CD4-positive, alpha-beta T cell (primary cell): Measurements from ENCODE around the gene SORCS2. TPM values are rescaled to one million over a fixed set of nuclear protein-coding genes. Genes with fewer than 3 reads are reported as not detected.
A peak's percentile ranks its signal among the peaks of the same experiment; 100 is the strongest.

Experiments
- ATAC-seq: fragments of 200-7000 bp; cut with Tn5 transposase; one replicate; pipeline ENCODE4 v1.10.0; 2022; ENCODE audit warnings: mild to moderate bottlenecking; ENCODE audit not compliant: poor library complexity
- CTCF ChIA-PET: fragments of 350-600 bp; sonication (Branson Sonifier 250); formaldehyde crosslinking; loops from one replicate; lab custom pipeline; 2021; ENCODE audit warnings: antibody characterized with exemption, inconsistent platforms; lab: Charles Lee
- POLR2A ChIA-PET: fragments of 350-600 bp; sonication (Branson Sonifier 250); formaldehyde crosslinking; loops from one replicate; lab custom pipeline; 2021; ENCODE audit warnings: antibody characterized with exemption, inconsistent platforms; lab: Charles Lee
- DNase-seq, 14 experiments: peaks; one replicate each; pipeline ENCODE4 v3.0.0-alpha.2; 2013 to 2020; ENCODE audit warnings: mixed read lengths in 2 of 14
- H3K27ac ChIP-seq, 2 donors: one replicate each; pipeline versions ENCODE4 v1.5.1 to v1.7.0; 2013; ENCODE audit warnings: low read length in 2 of 2, low read depth in 1 of 2, mild to moderate bottlenecking in 1 of 2
- H3K27me3 ChIP-seq, 2 experiments: 1 replicate in 1 of 2; 2 replicates in 1 of 2; pipeline versions ENCODE4 v1.6.1 to v1.7.0; 2013; ENCODE audit warnings: low read length in 2 of 2, control low read depth in 1 of 2, mild to moderate bottlenecking in 1 of 2, moderate library complexity in 1 of 2; ENCODE audit not compliant: insufficient read depth in 2 of 2, control insufficient read depth in 1 of 2
- H3K36me3 ChIP-seq: one replicate; pipeline ENCODE4 v1.6.1; 2013; ENCODE audit warnings: low read length, control low read depth; ENCODE audit not compliant: insufficient read depth
- H3K4me1 ChIP-seq: one replicate; pipeline ENCODE4 v1.6.1; 2013; ENCODE audit warnings: low read length, control low read depth; ENCODE audit not compliant: insufficient read depth
- H3K4me3 ChIP-seq: one replicate; pipeline ENCODE4 v1.5.1; 2013; ENCODE audit warnings: mild to moderate bottlenecking, low read length, moderate library complexity
- H3K9me3 ChIP-seq, 2 experiments: 1 replicate in 1 of 2; 2 replicates in 1 of 2; pipeline versions ENCODE4 v1.6.1 to v1.7.0; 2013; ENCODE audit warnings: low read length in 2 of 2, mild to moderate bottlenecking in 2 of 2, control low read depth in 1 of 2, moderate library complexity in 1 of 2; ENCODE audit not compliant: control insufficient read depth in 1 of 2, insufficient read depth in 1 of 2
- H3K27ac Mint-ChIP-seq: one replicate; pipeline ENCODE4 v1.8.0; 2020; ENCODE audit warnings: mixed read lengths
- H3K27me3 Mint-ChIP-seq: one replicate; pipeline ENCODE4 v1.8.0; 2021; ENCODE audit warnings: mixed read lengths
- H3K36me3 Mint-ChIP-seq: one replicate; pipeline ENCODE4 v1.8.0; 2021; ENCODE audit warnings: low read depth, mixed read lengths
- H3K4me1 Mint-ChIP-seq: one replicate; pipeline ENCODE4 v1.8.0; 2021; ENCODE audit warnings: low read depth, mixed read lengths
- H3K4me3 Mint-ChIP-seq: one replicate; pipeline ENCODE4 v1.8.0; 2020; ENCODE audit warnings: mild to moderate bottlenecking, mixed read lengths
- H3K9me3 Mint-ChIP-seq: one replicate; pipeline ENCODE4 v1.8.0; 2020; ENCODE audit warnings: mixed read lengths
- CTCF ChIP-seq: fragments of 200-600 bp; IDR thresholded peaks from one replicate; pipeline ENCODE4 v1.8.0; 2022; ENCODE audit warnings: antibody characterized with exemption, mild to moderate bottlenecking
- intact Hi-C, 2 experiments: fragments of 100-400 bp; cut with DNase I in 1 of 2; cut with micrococcal nuclease in 1 of 2; formaldehyde crosslinking; loops; one replicate each; pipeline versions ENCODE4 v1.15.1 to v1.9.0; 2023 to 2025; cut with DNase I, micrococcal nuclease
- total RNA-seq, 174 experiments: library from RNA in 2 of 174; stranded (reverse) in 2 of 174; gene quantifications; one replicate each; pipeline ENCODE4 v1.2.3 and lab custom pipeline; 2021 to 2026

The SORCS2 gene
- total RNA-seq, 2 experiments from 2014 or later, result not detected

DNA sequence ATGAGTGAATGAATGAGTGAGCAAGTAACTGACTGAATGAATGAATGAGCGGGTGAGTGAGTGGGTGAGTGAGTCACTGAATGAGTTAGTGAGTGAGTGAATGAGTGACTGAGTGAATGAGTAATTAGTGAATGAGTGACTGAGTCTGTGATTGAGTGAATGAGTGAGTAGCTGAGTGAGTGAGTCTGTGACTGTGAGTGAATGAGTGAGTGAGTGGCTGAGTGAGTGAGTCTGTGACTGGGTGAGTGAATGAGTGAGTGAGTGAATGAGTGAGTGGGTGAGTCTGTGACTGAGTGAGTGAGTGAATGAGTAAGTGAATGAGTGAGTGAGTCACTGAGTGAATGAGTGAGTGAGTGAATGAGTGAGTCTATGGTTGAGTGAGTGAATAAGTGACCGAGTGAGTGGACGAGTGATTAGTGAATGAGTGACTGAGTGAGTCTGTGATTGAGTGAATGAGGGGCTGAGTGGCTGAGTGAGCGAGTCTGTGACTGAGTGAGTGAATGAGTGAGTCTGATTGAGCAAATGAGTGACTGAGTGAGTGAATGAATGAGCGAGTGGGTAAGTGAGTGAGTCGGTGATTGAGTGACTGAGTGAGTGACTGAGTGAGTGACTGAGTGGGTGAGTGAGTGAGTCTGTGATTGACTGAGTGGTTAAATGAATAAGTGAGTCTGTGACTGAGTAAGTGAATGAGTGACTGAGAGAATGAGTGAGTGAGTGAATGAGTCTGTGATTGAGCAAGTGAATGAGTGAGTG lies 465.4 kb downstream of the SORCS2 start:
- H3K27ac Mint-ChIP-seq, result no peak overlapping the region
- CTCF ChIA-PET, result no interaction called here
- peaks cover 0 to 11% of the 10 kb centered on the region in 2 experiments for H3K9me3 ChIP-seq
- H3K4me1 ChIP-seq, result peaks cover 12% of the 10 kb centered on the region
- no peak overlapping the region for H3K4me3 Mint-ChIP-seq
- H3K27me3 ChIP-seq, result peaks cover 0 to 10% of the 10 kb centered on the region in 2 experiments
- H3K27ac ChIP-seq, result no peak overlapping the region
- no peaks in the 10 kb centered on the region for H3K4me1 Mint-ChIP-seq
- DNase-seq (peak in 2 of 14 experiments; percentile 14 to 42), ATAC-seq (no peak)
- no peak overlapping the region for H3K4me3 ChIP-seq
- no peaks in the 10 kb centered on the region for H3K36me3 Mint-ChIP-seq
- H3K36me3 ChIP-seq, result no peaks in the 10 kb centered on the region
- POLR2A ChIA-PET, result interaction anchor here (0.6 kb wide), 1 partner anchor 674 kb away, joined by 4 read pairs; no protein-coding TSS in a partner anchor
- H3K27me3 Mint-ChIP-seq, result peaks cover 8% of the 10 kb centered on the region
- H3K9me3 Mint-ChIP-seq, result no peaks in the 10 kb centered on the region
- no peak for TF ChIP-seq CTCF
- intact Hi-C loops, result no loop called here

GRCh38 chr4:7658341-7659204 lies 466.2 kb downstream of the SORCS2 start:
- H3K36me3 ChIP-seq, result no peaks in the 10 kb centered on the region
- no peak for TF ChIP-seq CTCF
- H3K27me3 Mint-ChIP-seq, result peaks cover 8% of the 10 kb centered on the region
- intact Hi-C loops, result no loop called here
- no peaks in the 10 kb centered on the region for H3K4me1 Mint-ChIP-seq
- H3K9me3 Mint-ChIP-seq, result no peaks in the 10 kb centered on the region
- ChIA-PET CTCF (no interaction called here), POLR2A (interaction anchor here (0.6 kb wide), 1 partner anchor 674 kb away, joined by 4 read pairs; no protein-coding TSS in a partner anchor)
- no peak overlapping the region for H3K4me3 ChIP-seq
- H3K4me1 ChIP-seq, result peaks cover 6% of the 10 kb centered on the region
- peaks cover 0 to 10% of the 10 kb centered on the region in 2 experiments for H3K9me3 ChIP-seq
- no peak overlapping the region for H3K27ac Mint-ChIP-seq
- no peak overlapping the region for H3K4me3 Mint-ChIP-seq
- H3K27me3 ChIP-seq, result peaks cover 0 to 10% of the 10 kb centered on the region in 2 experiments
- H3K36me3 Mint-ChIP-seq, result no peaks in the 10 kb centered on the region
- H3K27ac ChIP-seq, result no peak overlapping the region
- DNase-seq, result no peak
- no peak for ATAC-seq

GRCh38 chr4:7659429-7660175 lies 467.3 kb downstream of the SORCS2 start:
- Mint-ChIP-seq H3K27ac (no peak overlapping the region), H3K4me1 (no peaks in the 10 kb centered on the region), H3K36me3 (no peaks in the 10 kb centered on the region), H3K27me3 (peaks cover 7% of the 10 kb centered on the region), H3K9me3 (no peaks in the 10 kb centered on the region), H3K4me3 (no peak overlapping the region)
- DNase-seq (no peak), ATAC-seq (no peak)
- ChIA-PET POLR2A (no interaction called here), CTCF (no interaction called here)
- intact Hi-C loops, result no loop called here
- Histone ChIP-seq H3K36me3 (no peaks in the 10 kb centered on the region), H3K4me1 (no peaks in the 10 kb centered on the region), H3K27ac (no peak overlapping the region), H3K27me3 (peaks cover 0 to 8% of the 10 kb centered on the region in 2 experiments), H3K9me3 (peaks cover 0 to 7% of the 10 kb centered on the region in 2 experiments), H3K4me3 (no peak overlapping the region)
- TF ChIP-seq CTCF, result no peak
